Measurements from ENCODE around the gene PCDH9.
"Not testable (repeated sequence)": the region's sequence is repeated elsewhere in the genome, so short reads cannot be mapped to it uniquely, and the experiment has no call there.

GRCh38 chr13:66621906-66622447 is 608.2 kb downstream of the PCDH9 start:
- not testable (repeated sequence) for TF ChIP-seq CTCF (conservative IDR thresholded peaks at IDR 0.05; ENCODE audit: low read depth in 2 of 2); EZH2phosphoT487 (IDR thresholded peaks at IDR 0.05; ENCODE audit: unreplicated experiment); POLR2AphosphoS5 (IDR thresholded peaks at IDR 0.05; ENCODE audit: low read depth); EZH2 (IDR thresholded peaks at IDR 0.05; ENCODE audit: low read depth, unreplicated experiment); ZNF462 (CRISPR knock-in tag; IDR thresholded peaks at IDR 0.05); ETS1 (IDR thresholded peaks at IDR 0.05); NANOG (IDR thresholded peaks at IDR 0.05; ENCODE audit: borderline replicate concordance); ZNF331 (CRISPR knock-in tag; IDR thresholded peaks at IDR 0.05; ENCODE audit: low read depth); REST (IDR thresholded peaks at IDR 0.05; ENCODE audit: unreplicated experiment)

Measured in GM23338 (cell line).